Putamen (tissue), 1 donor: ENCODE results near the gene SMCO2.

Source experiments
- DNase-seq: peaks from one replicate; pipeline ENCODE4 v3.0.0-alpha.2; 2016; ENCODE audit warnings: low spot score

The SMCO2 gene

GRCh38 chr12:27499377-27499776 is 52.8 kb downstream of the SMCO2 start:
- DNase-seq = no peak

- DNase-seq = no peak
Observed at GRCh38 chr12:27500546-27500945, 54.0 kb downstream of the SMCO2 start.

GRCh38 chr12:27502021-27502435 is 55.5 kb downstream of the SMCO2 start:
- no peak for DNase-seq

- DNase-seq = no peak
Observed at GRCh38 chr12:27504507-27504906, 58.0 kb downstream of the SMCO2 start.

- DNase-seq = no peak
Observed at GRCh38 chr12:27505109-27505508, 58.6 kb downstream of the SMCO2 start.

- no peak for DNase-seq
Observed at GRCh38 chr12:27505761-27506160, 59.2 kb downstream of the SMCO2 start.

- DNase-seq = no peak
Observed at GRCh38 chr12:27506645-27507189, 60.2 kb downstream of the SMCO2 start.

GRCh38 chr12:27508736-27509431 is 62.3 kb downstream of the SMCO2 start:
- no peak for DNase-seq

- DNase-seq = no peak
Observed at GRCh38 chr12:27511031-27511722, 64.6 kb downstream of the SMCO2 start.

GRCh38 chr12:27511723-27512045 is 65.1 kb downstream of the SMCO2 start:
- DNase-seq = no peak

GRCh38 chr12:27513155-27513824 is 66.8 kb downstream of the SMCO2 start:
- no peak for DNase-seq

GRCh38 chr12:27515671-27516070 is 69.1 kb downstream of the SMCO2 start:
- no peak for DNase-seq

GRCh38 chr12:27516625-27517024 is 70.1 kb downstream of the SMCO2 start:
- no peak for DNase-seq

- DNase-seq = no peak
Observed at GRCh38 chr12:27517546-27517945, 71.0 kb downstream of the SMCO2 start.

GRCh38 chr12:27517961-27518665 is 71.6 kb downstream of the SMCO2 start:
- DNase-seq = no peak

- peak; percentile 37 for DNase-seq
Observed at GRCh38 chr12:27521066-27521465, 74.5 kb downstream of the SMCO2 start.

- no peak for DNase-seq
Observed at GRCh38 chr12:27521981-27522380, 75.4 kb downstream of the SMCO2 start.

- DNase-seq = no peak
Observed at GRCh38 chr12:27523305-27523641, 76.7 kb downstream of the SMCO2 start.

GRCh38 chr12:27523642-27524493 is 77.3 kb downstream of the SMCO2 start, which contains the start of gene PPFIBP1:
Gene PPFIBP1, plus strand, starts transcription at chr12:27524206. Its CDS starts 109,191 bp downstream, at chr12:27633397.
- peak; percentile 97 for DNase-seq

- no peak for DNase-seq
Observed at GRCh38 chr12:27524494-27524835, 77.9 kb downstream of the SMCO2 start.
